ENCODE data around the gene OGDH. TPM values are rescaled to one million over a fixed set of nuclear protein-coding genes. Genes with fewer than 3 reads are reported as not detected.
A peak's percentile ranks its signal among the peaks of the same experiment; 100 is the strongest.

OGDH gene
- total RNA-seq, 1 donor from 2014 or later = 109 TPM

GRCh38 chr7:44736896-44737295 is 130.5 kb downstream of the OGDH start:
- no peak for DNase-seq (ENCODE audit: low spot score)

DNA sequence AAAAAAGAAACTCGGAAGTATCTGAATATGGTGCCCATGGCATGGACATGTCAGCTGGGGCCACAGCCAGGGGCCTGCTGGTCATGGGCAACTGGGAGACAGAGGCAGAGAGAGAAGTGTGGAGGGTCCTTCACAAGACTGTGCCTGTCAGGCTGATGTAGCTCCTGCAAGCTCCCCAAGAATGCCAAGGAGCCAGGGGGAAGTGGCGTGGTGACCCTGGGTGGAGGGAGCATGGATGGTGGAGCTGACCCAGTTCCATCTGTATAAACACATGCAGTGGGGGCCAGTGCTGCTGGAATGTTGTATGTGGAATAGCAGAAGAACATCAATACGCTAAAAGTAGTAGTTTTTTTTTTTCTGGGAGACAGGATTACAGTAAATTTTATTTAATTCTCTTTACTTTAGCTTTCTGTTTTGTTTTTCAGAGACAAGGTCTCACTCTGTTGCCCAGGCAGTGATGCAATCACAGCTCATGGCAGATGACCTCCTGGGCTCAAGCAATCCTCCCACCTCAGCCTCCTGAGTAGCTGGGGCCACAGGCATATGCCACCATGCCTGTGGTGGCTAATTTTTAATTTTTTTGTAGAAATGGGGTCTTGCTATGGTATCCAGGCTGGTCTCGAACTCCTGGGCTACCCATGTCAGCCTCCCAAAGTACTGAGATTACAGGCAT is 131.8 kb downstream of the OGDH start:
- DNase-seq (ENCODE audit: low spot score) = no peak

GRCh38 chr7:44738876-44739665 is 132.6 kb downstream of the OGDH start:
- no peak for DNase-seq (ENCODE audit: low spot score)

DNA sequence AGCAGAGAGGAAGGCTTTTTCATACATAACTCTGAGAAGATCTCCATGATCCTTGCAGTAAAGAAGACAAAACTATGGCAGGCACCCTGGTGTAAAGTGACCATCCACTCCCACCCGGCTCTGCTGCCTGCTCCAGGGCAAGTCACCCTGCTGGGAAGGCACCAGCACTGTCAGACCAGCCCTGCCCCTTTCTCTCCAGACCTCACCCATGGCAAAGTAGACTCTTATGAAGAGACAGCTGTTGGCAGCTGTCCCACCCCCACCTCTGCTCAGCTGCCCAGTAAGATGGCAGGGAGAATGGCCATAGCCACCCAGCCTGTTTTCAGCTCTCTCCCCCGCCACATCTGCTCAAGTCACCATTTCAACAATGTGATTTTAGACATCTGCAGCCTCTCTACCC is 133.6 kb downstream of the OGDH start:
- no peak for DNase-seq (ENCODE audit: low spot score)

DNA sequence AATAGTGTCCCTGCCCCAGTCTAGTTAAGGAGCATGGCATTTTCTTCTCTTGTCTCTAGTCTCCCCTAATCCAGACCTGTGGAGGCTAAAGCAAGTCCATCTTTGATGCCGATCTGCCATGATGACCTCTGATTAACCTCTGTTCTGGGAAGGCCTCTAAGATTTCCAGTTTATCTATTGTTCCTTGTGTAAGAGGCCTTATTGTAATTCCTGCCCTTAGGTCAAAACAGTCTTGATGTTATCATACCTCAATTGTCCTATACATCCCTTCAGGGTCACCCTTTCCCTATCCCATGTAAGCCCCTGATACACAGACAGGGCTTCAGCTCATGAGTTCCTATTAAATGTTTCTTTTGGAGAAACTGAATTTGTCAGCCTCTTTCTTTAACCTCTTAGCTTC is 137.3 kb downstream of the OGDH start:
- DNase-seq (ENCODE audit: low spot score) = no peak

GRCh38 chr7:44748045-44748947 is 141.9 kb downstream of the OGDH start, which contains the start of gene ZMIZ2:
TSS of gene ZMIZ2 (plus strand) at chr7:44748847. CDS start at chr7:44756250, 7,403 bp downstream.
- DNase-seq (ENCODE audit: low spot score) = peak; percentile 96

DNA sequence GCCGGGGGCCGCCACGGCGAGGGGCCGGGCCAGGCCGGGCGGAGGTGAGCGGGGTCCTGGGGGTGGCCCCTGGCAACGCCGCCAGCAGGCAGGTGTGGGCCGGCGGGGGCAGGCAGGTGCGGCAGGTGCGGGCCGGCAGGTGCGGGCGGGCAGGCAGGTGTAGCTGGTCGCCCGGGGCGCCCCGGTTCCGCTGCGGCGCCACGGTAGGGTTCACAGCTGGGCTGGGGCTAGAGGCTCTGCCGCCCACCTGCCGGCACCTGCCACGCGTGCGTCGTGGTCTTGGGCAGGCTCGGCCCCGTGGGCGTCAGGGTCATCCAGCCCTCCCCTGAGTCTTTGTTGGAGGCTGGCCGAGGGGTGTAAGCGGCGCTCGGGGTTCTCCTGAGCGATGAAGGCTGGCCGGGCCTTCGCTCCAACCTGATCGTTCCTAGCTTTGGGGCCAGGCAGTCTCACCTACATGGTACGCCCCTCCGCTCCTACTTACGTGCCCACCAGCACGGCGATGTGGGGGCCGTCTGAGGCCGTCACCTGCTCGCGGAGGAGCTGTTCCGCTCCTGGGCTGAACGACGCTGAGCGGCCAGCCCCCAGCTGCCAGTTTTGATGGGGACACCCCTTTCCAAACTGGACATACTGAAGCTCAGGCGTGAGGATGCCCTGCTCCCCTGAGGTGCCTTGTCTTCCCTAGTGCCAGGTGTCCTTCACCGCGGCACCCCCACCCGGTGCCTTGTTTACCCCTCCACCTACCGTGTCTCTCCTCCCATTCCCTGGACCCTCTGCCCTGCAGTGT is 142.7 kb downstream of the OGDH start:
- no peak for DNase-seq (ENCODE audit: low spot score)

GRCh38 chr7:44749992-44750391 is 143.6 kb downstream of the OGDH start:
- DNase-seq (ENCODE audit: low spot score) = no peak

DNA sequence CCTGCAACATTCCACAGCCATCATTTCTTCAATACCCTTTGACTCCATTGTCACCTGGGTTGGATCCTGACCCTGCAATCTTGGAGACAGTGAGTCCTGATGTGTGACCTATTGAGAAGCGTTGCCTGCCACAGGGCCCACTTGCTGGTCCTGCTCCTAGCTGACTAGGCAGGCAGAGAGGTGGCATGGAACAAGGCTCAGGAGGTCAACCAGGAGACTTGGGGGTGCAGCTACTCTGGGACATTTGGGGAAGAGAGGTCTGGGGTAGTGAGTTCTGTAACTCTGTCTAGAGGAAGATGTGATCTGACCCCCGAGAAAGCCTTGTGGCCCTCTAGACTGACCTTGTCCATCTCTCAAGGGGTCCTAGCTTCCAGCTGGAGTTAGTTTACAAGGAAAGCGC is 144.0 kb downstream of the OGDH start:
- no peak for DNase-seq (ENCODE audit: low spot score)

GRCh38 chr7:44750921-44751571 is 144.6 kb downstream of the OGDH start:
- no peak for DNase-seq (ENCODE audit: low spot score)

DNA sequence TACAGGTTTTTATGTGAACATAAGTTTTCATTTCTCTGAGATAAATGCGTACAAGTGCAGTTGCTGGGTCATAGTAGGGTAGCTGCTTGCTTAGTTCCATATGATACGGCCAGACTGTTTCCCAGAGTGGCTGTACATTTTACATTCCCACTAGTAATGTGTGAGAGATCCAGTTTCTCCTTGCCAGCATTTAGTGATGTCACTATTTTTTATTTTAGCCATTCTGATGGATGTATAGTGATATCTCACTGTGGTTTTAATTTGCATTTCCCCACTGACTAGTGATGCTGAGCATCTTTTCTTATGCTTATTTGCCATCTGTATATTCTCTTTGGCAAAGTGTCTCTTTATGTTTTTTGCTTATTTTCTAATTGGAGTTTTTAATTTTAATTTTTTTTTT is 146.4 kb downstream of the OGDH start:
- DNase-seq (ENCODE audit: low spot score) = no peak

DNA sequence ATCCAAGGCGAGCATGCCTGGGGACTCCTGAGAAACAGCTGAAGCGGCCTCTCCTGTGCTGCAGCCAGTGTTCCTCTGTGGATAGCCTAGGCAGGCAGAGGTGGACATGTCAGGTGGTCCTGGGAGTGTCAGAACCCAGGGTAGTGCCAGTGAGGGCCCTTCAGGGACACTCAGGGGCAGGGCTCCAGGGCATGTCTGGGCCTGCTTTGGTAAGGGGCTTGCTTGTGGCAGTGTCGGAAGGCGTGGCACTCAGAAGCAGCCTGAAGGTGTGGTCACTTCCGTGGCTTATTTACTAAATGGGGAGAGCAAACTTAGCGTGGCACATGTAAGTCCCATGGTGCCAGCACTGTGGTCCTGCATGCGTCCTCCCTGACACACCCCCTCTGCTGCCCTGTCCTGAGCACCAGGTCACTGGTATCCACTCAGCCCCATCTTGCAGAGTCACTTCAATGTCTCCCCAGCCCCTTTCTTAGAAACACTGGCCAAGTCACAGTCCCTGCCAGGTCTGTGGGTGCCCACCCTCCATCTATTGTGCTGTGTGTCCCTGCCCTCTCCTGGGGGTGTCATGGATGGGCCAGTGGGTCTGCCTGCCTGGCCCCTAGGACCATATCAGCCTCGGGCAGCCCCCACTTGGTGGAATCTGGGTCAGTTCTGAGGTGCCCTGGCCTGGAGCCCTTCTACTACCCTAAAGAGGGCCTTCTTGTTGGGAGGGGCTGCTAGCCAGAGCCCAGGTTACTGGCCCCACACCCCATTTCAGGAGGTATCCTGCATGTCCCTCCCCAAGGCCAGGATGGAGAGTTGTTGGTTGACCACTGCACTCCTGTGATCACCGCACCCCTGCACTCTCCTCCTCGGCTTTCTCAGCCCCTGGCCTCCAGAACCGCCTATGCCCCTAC is 148.6 kb downstream of the OGDH start:
- no peak for DNase-seq (ENCODE audit: low spot score)

GRCh38 chr7:44755698-44756627 is 149.5 kb downstream of the OGDH start:
- DNase-seq (ENCODE audit: low spot score) = no peak

DNA sequence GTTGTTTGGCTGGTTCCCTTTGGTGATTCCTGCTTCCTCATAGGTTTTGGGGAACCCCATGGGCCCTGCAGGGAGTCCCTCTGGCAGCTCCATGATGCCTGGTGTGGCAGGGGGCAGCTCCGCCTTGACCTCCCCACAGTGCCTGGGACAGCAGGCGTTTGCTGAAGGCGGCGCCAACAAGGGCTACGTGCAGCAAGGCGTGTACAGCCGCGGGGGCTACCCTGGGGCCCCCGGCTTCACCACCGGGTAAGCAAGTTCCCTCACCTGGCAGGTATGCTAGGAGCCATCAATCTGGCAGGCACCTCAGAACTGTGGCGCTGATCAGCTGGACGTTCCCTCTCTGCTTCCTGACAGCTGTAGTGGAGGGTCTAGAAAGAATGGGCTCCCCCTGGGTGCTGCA is 150.5 kb downstream of the OGDH start:
- no peak for DNase-seq (ENCODE audit: low spot score)

DNA sequence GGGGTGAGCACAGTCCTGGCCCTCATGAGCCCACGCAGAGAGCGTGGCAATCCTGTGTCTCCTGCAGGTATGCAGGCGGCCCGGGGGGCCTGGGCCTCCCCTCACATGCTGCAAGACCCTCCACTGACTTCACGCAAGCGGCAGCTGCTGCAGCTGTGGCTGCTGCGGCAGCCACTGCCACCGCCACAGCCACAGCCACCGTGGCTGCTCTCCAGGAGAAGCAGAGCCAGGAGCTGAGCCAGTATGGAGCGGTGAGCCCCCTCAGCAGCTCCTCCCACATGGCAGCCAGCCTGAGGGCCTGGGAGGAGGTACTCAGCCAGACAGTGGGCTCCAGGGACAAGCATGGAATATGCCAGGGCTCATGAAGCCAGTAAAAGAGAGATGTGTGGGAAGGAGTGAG is 150.9 kb downstream of the OGDH start:
- no peak for DNase-seq (ENCODE audit: low spot score)

DNA sequence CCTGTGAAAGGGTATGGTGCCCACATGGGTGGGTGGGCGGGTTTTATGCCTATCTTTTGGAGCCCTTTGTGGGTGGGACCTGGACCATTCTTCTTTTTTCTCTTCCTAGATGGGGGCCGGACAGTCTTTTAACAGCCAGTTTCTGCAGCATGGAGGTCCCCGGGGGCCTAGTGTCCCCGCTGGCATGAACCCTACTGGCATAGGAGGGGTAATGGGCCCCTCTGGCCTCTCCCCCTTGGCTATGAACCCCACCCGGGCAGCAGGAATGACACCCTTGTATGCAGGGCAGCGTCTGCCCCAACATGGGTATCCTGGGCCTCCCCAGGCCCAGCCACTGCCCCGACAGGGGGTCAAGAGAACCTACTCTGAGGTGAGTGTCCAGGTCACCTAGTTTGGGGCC is 151.3 kb downstream of the OGDH start:
- DNase-seq (ENCODE audit: low spot score) = no peak
